GM21367 (cell line): Measurements from ENCODE around the gene ULBP1.
"Not testable (repeated sequence)": the region's sequence is repeated elsewhere in the genome, so short reads cannot be mapped to it uniquely, and the experiment has no call there.

Experiments
- ATAC-seq: cut with Tn5 transposase; IDR thresholded peaks from one replicate; pipeline ENCODE4 v1.9.1; 2021; ENCODE audit not compliant: unreplicated experiment

ULBP1 gene

GRCh38 chr6:150004101-150004782 lies 40.5 kb downstream of the ULBP1 start:
- ATAC-seq = no peak

DNA sequence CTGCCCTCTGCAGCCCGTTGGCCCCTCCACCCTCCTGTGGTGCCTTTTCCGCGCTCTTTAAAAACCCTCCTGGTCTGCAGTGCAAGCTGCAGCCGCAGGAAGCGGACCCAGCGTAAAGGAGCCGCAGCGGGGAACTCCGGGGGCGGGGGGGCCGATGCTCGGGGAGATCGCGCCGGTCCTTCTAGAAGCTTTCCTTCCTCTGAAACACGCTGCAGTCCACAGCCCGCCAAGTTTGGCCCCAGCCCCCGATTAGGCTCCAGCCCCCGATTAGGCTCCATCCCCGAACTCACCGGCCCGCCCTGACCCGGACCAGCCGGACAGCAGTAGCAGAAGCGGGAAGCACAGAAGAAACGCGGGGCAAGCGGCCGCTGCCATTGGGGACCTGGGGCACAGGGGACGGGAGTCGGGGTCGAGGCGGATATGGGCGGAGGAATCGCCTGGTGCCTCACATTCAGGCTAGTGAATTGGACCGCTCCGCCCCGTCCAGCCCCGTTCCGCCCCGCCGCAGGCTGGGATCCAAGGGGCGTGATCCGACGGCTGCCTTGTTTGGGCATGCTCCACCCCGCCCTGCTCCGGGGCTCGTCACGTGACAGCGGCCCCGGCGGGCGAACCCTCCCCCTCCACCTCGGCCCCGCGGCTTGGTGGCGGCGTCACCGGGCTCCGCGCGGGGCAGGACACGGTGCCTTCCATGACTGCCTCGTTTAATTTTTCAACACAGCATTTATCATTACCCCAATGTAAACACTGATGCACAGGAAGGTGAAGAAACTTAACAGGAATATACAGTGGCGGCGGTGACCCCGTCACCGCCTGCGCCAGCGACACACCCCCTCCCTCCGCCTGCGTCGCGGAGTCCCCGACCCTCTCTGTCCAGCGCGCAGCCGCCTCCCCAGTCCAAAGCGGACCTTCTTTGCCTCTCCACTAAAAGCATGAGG lies 41.3 kb downstream of the ULBP1 start:
- peak; percentile 66 for ATAC-seq

DNA sequence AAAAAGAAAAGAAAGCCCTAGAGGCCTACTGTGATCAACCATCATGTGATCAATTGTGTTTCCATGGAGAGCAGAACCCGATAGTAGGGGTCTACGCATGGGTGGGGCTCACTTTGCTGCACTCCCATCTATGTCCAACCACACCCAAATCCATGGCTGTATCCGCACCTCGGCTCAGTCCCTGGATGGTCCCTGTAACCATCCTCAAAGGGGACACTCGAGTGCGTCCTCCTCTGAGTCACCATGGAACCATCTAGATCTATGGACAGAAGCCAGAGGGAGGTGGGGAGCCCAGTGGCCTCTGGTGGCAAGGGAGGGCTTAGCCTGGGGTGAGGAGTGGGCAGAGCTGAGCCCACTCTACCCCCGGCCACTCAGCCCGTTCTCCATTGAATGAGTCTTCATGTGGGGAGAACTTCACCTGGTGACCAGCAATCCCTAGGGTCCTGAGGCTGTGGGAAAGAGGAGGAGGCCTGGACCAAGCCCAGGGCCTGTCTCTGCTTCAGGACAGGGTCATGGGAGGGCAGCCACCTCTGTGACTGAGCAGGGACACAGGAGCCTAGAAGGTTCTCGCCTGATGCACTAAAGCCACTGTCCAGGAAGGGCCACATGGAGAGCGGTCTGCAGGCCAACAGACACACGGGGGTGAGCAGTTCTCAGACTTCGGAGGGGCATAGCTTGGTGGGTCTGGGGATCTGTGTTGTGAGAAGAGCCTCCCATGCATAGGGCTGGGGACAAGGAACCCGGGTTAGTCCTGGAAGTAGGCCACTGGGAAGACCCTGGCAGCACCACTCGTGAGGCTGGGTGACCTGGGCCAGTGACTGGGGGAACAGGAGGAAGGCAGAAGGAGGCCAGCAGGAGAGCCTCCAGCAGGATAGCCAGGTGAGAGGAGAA lies 42.3 kb downstream of the ULBP1 start:
- ATAC-seq = no peak

- no peak for ATAC-seq
Measured at GRCh38 chr6:150006961-150007464, 43.3 kb downstream of the ULBP1 start.

DNA sequence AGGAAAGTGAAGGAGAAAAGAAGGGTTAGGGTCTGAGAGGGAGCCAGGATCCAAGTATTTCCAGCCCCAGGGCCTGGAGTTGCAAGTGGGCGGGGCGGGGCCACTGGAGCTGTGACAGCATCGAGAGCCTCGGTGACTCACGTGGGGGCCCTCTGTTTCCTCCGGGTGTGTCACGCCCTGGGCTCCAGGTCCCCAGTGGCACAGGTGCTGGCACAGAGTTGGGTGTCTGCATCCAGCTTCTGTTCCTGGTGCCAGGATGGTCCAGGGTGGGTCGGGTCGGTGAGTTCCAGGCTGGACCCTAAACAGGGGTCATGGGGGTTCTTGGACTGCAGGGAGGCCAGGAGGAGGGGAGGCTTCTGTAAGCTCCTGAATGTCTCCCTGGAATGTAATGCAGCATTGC lies 44.8 kb downstream of the ULBP1 start:
- no peak for ATAC-seq

DNA sequence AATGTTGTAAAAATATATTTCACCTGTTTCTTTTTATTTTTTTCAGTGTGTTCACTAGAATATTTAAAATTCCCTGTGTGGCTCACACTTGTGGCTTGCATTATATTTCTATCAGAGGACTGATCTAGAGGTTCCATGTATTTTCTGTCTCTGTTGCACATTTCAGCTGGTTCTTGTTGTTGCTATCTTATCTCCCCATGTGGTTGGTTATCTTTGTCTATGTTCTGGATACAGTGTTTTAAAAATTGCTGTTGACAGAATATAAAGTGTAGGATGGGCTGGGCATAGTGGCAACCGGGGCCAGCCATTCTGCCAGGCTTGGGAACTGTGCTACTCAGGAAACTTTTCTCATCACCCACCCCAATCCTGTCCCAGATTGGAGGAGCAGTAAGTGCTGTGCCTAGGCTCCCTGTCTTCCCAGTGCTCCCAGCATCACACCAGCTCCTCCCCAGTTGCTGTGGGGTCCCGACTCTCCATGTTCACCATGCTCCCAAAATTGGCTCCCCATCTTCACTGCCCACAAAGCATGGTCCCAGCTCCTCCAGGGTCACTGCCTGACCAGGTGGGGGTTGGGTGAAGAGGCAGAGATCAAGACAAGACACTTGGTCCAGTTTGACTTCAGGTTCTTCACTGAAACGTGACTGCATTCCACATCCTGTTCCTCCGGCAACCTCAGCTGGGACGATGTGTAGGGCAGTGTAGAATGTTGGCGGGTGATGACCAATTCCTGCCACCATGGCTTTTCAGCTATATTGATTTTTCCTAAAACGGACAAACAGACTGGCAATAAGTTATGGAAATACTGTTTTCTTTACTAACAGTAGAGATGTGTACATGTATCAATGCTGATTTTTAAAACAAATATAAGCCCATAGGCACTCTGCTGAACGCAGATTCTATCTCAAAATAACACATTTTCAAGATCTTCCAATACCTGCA lies 49.4 kb downstream of the ULBP1 start:
- ATAC-seq = not testable (repeated sequence)

GRCh38 chr6:150013785-150014622 lies 50.3 kb downstream of the ULBP1 start:
- ATAC-seq = not testable (repeated sequence)

- ATAC-seq = not testable (repeated sequence)
Measured at GRCh38 chr6:150014623-150015280, 51.0 kb downstream of the ULBP1 start.

- not testable (repeated sequence) for ATAC-seq
Measured at GRCh38 chr6:150015281-150016001, 51.7 kb downstream of the ULBP1 start.

- no peak for ATAC-seq
Measured at GRCh38 chr6:150016324-150017185, 52.8 kb downstream of the ULBP1 start.

GRCh38 chr6:150017186-150017521 lies 53.4 kb downstream of the ULBP1 start:
- ATAC-seq = not testable (repeated sequence)

DNA sequence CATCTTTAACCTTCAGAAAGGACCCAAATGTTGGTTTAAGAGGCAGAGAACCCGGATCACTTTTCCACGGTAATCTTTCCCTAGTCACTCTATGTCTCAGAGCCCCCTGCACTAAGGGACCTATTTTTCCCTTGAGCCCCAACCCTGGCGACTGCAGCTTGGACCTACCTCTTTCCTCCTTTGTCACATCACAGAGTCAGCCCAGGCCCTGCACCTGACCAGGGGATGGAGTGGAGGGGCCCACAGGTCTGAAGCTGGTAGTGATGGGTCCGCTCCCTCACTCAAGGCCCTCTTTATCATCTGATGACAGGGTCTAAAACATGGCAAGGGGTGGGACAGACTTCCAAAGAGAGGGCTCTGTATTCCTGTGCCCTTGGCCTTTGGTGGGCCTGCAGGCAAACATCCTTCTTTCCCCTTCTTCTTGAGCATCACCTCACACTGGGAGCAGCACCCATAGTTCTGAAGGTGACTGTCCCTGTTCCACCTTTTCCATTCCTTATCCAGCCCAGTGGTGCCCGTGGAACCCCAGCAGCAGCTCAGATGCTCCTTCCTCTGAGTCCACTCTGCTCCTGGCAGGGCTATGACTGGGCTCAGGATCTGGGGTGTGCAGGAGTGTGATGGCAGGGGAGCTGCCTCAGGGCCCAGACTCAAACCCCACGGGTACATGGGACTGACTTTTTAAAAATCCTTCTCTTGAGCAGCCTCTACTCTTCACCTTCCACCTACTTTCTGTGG lies 55.3 kb downstream of the ULBP1 start:
- no peak for ATAC-seq

GRCh38 chr6:150021870-150022269 lies 58.1 kb downstream of the ULBP1 start:
- ATAC-seq = not testable (repeated sequence)
